KMS-11 (cell line): ENCODE results near the gene OR52D1.

Experiments used
- H2AFZ ChIP-seq: fragments of 200-600 bp; sonication (generic); 2 replicates; pipeline ENCODE4 v1.6.1; 2016; ENCODE audit warnings: antibody characterized with exemption, mixed run types, low read depth
- H3K27ac ChIP-seq: fragments of 200-600 bp; sonication (generic); 2 replicates; pipeline ENCODE4 v1.6.1; 2016; ENCODE audit warnings: mild to moderate bottlenecking, mixed run types
- H3K27me3 ChIP-seq: fragments of 200-600 bp; sonication (generic); 2 replicates; pipeline ENCODE4 v1.6.1; 2017; ENCODE audit warnings: mild to moderate bottlenecking, low read depth, mixed run types, moderate library complexity; ENCODE audit not compliant: insufficient read depth
- H3K36me3 ChIP-seq: fragments of 200-600 bp; sonication (generic); 2 replicates; pipeline ENCODE4 v1.6.1; 2017; ENCODE audit warnings: mild to moderate bottlenecking, mixed run types; ENCODE audit not compliant: insufficient read depth
- H3K4me1 ChIP-seq: fragments of 200-600 bp; sonication (generic); 2 replicates; pipeline ENCODE4 v1.6.1; 2016; ENCODE audit warnings: mild to moderate bottlenecking, low read depth, mixed run types; ENCODE audit not compliant: poor library complexity, severe bottlenecking
- H3K4me2 ChIP-seq: fragments of 200-600 bp; sonication (generic); 2 replicates; pipeline ENCODE4 v1.7.0; 2016; ENCODE audit warnings: mild to moderate bottlenecking, mixed run types
- H3K4me3 ChIP-seq: fragments of 200-600 bp; sonication (generic); IDR thresholded peaks from 2 replicates; pipeline ENCODE4 v1.6.1; 2017; ENCODE audit warnings: low read depth, low read length, mixed read lengths; ENCODE audit not compliant: insufficient read depth
- H3K79me2 ChIP-seq: fragments of 200-600 bp; sonication (generic); 2 replicates; pipeline ENCODE4 v1.6.1; 2016; ENCODE audit warnings: low read depth, mixed run types; ENCODE audit not compliant: insufficient read depth
- H3K9ac ChIP-seq: fragments of 200-600 bp; sonication (generic); 2 replicates; pipeline ENCODE4 v1.6.1; 2016; ENCODE audit warnings: mild to moderate bottlenecking, mixed run types
- H4K20me1 ChIP-seq: fragments of 200-600 bp; sonication (generic); 2 replicates; pipeline ENCODE4 v1.6.1; 2016; ENCODE audit warnings: mild to moderate bottlenecking, mixed run types; ENCODE audit not compliant: insufficient read depth
- CTCF ChIP-seq: fragments of 200-600 bp; sonication (generic); conservative IDR thresholded peaks from 2 replicates; pipeline ENCODE4 v1.6.1; 2017; ENCODE audit warnings: low read depth, mild to moderate bottlenecking, antibody characterized with exemption, low read length, moderate library complexity, mixed read lengths

Gene OR52D1

GRCh38 chr11:5476186-5476819 lies 12.2 kb upstream of the OR52D1 start:
- Histone ChIP-seq H3K27ac (no peak overlapping the region), H2AFZ (no peak overlapping the region), H3K4me1 (no peaks in the 10 kb centered on the region), H3K9ac (no peak overlapping the region), H3K79me2 (no peaks in the 10 kb centered on the region), H3K27me3 (no peaks in the 10 kb centered on the region), H3K4me3 (no peak overlapping the region), H3K36me3 (no peaks in the 10 kb centered on the region), H4K20me1 (no peaks in the 10 kb centered on the region), H3K4me2 (no peak overlapping the region)
- peak; percentile 83 for TF ChIP-seq CTCF

GRCh38 chr11:5486003-5486402 lies 2.5 kb upstream of the OR52D1 start:
- Histone ChIP-seq H3K27me3 (no peaks in the 10 kb centered on the region), H3K79me2 (no peaks in the 10 kb centered on the region), H3K4me1 (no peaks in the 10 kb centered on the region), H3K27ac (no peak overlapping the region), H3K4me2 (no peak overlapping the region), H3K36me3 (no peaks in the 10 kb centered on the region), H2AFZ (no peak overlapping the region), H3K9ac (no peak overlapping the region), H3K4me3 (no peak overlapping the region), H4K20me1 (no peaks in the 10 kb centered on the region)
- no peak for TF ChIP-seq CTCF

GRCh38 chr11:5486421-5486820 lies 2.1 kb upstream of the OR52D1 start:
- Histone ChIP-seq H3K4me3 (no peak overlapping the region), H3K4me2 (no peak overlapping the region), H3K79me2 (no peaks in the 10 kb centered on the region), H2AFZ (no peak overlapping the region), H3K27me3 (no peaks in the 10 kb centered on the region), H3K27ac (no peak overlapping the region), H3K9ac (no peak overlapping the region), H3K4me1 (no peaks in the 10 kb centered on the region), H3K36me3 (no peaks in the 10 kb centered on the region), H4K20me1 (no peaks in the 10 kb centered on the region)
- no peak for TF ChIP-seq CTCF

GRCh38 chr11:5488798-5489399 lies 414 bp downstream of the OR52D1 start:
- Histone ChIP-seq H3K4me2 (no peak overlapping the region), H3K4me3 (no peak overlapping the region), H3K27ac (no peak overlapping the region), H3K79me2 (no peaks in the 10 kb centered on the region), H3K36me3 (no peaks in the 10 kb centered on the region), H3K27me3 (no peaks in the 10 kb centered on the region), H4K20me1 (no peaks in the 10 kb centered on the region), H3K9ac (no peak overlapping the region), H3K4me1 (no peaks in the 10 kb centered on the region), H2AFZ (no peak overlapping the region)
- TF ChIP-seq CTCF = no peak
